Erythroblast (primary cell): Measurements from ENCODE around the gene EXOC6.
A peak's percentile ranks its signal among the peaks of the same experiment; 100 is the strongest.
"Not testable (repeated sequence)": the region's sequence is repeated elsewhere in the genome, so short reads cannot be mapped to it uniquely, and the experiment has no call there.

Experiments used
- DNase-seq, 2 experiments: peaks; one replicate each; lab custom pipeline; 2025; lab: John Stamatoyannopoulos, UW
- GATA1 ChIP-seq: IDR thresholded peaks from 2 replicates; pipeline ENCODE4 v1.6.1; 2011; ENCODE audit warnings: low read depth, mild to moderate bottlenecking, control low read depth, low read length, moderate library complexity
- POLR2A ChIP-seq: IDR thresholded peaks from 2 replicates; pipeline ENCODE4 v1.6.1; 2011; ENCODE audit warnings: mild to moderate bottlenecking, low read length

EXOC6 gene

GRCh38 chr10:92915892-92916291, 67.6 kb downstream of the EXOC6 start:
- no peak for DNase-seq
- no peak for TF ChIP-seq GATA1
- TF ChIP-seq POLR2A: no peak

- DNase-seq: no peak
- TF ChIP-seq GATA1 (no peak), POLR2A (no peak)
Measured at GRCh38 chr10:92916433-92916832, 68.1 kb downstream of the EXOC6 start.

DNA sequence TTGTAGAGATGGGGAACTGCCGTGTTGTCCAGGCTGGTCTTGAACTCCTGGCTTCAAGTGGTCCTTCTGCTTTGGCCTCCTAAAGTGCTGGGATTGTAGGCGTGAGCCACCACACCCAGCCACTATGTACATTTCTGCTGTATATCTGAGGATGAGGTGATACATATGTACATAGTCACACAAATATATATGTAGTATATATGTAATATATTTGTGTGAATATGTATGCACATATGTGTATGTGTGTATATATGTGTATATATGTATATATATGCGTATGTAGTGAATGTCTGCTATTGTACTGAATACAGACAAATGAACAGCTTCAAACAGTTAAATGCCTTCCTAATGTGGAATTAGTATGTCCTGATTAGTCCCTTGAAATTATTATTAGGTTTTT, 70.3 kb downstream of the EXOC6 start:
- no peak for DNase-seq
- TF ChIP-seq POLR2A: no peak

DNA sequence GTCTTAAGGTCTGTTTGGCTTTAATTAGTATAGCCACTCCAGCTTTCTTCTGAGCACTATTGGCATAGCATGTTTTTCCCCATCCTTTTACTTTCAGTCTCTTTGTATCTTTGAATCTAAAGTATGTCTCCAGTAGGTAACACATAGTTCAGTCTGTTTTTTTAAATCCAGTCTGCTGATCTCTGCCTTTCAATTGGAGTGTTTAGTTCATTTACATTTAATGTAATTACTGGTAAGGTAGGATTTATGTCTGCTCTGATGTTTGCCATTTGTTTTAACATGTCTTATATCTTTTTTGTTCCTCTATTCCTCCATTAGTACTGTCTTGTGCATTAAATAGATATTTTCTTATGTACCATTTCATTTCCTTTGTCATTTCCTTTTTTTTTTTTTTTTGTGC, 72.5 kb downstream of the EXOC6 start:
- DNase-seq: no peak
- TF ChIP-seq POLR2A: no peak
- no peak for TF ChIP-seq GATA1

GRCh38 chr10:92923416-92923815, 75.1 kb downstream of the EXOC6 start:
- no peak for DNase-seq
- TF ChIP-seq POLR2A (no peak), GATA1 (no peak)

GRCh38 chr10:92929896-92930295, 81.6 kb downstream of the EXOC6 start:
- no peak for TF ChIP-seq GATA1
- TF ChIP-seq POLR2A: no peak
- no peak for DNase-seq

- TF ChIP-seq POLR2A: no peak
- TF ChIP-seq GATA1: no peak
- no peak for DNase-seq
Measured at GRCh38 chr10:92931597-92931996, 83.3 kb downstream of the EXOC6 start.

GRCh38 chr10:92937876-92938275, 89.6 kb downstream of the EXOC6 start:
- no peak for DNase-seq
- no peak for TF ChIP-seq GATA1
- TF ChIP-seq POLR2A: no peak

DNA sequence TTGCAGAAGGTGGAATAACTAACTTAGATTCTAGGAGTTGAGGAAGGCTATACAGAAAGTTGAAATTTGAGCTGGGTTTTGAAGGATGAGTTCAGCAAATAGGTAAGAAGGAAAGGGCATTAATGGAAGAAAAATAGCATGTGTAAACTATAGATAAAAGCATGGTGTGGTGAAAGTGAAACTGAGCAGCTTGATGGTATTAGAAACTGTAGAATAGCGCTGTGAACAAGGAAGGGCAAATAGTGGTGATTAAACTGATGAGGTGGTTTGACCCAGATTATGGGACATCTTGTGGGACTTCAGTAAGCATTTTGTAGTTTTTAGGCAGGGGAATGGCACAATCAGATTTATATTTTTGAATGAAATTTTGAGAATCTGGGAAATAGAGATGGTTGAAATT, 90.5 kb downstream of the EXOC6 start:
- TF ChIP-seq GATA1: no peak
- no peak for TF ChIP-seq POLR2A
- DNase-seq: peak; percentile 35 to 43

- TF ChIP-seq GATA1 (no peak), POLR2A (no peak)
- DNase-seq: no peak
Measured at GRCh38 chr10:92942226-92942625, 93.9 kb downstream of the EXOC6 start.

DNA sequence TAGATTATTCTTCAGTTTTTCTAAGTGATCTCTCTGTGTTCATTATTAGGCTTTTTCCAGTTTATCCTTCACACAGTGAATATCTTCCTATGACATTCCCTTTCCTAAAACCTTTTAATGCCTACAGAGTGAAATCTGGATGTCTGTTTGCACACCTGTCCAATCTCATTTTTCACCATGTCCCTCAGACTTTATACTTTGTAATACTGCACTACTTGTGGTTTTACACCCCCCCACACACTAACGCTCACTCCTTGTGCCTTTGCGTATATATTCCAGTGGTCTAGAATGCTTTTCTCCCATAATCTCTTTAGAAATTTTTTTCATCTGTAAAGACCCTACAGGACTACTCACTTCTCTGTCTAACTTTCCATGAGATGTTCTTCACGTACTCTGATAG, 98.2 kb downstream of the EXOC6 start:
- DNase-seq: no peak
- TF ChIP-seq POLR2A: no peak
- no peak for TF ChIP-seq GATA1

DNA sequence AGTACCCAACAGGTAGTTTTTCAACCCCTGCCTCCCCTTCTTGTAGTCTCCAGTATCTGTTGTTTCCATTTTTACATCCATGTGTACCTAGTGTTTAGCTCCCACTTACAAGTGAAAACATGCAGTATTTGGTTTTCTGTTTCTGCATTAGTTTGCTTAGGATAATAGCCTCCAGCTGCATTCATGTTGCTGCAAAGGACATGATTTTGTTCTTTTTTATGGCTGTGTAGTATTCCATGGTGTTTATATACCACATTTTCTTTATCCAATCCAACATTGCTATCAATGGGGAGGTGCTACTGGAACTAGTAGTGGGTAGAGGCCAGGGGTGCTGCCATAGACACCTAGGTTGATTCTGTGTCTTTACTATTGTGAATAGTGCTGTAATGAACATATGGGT, 104.3 kb downstream of the EXOC6 start:
- DNase-seq: not testable (repeated sequence)

DNA sequence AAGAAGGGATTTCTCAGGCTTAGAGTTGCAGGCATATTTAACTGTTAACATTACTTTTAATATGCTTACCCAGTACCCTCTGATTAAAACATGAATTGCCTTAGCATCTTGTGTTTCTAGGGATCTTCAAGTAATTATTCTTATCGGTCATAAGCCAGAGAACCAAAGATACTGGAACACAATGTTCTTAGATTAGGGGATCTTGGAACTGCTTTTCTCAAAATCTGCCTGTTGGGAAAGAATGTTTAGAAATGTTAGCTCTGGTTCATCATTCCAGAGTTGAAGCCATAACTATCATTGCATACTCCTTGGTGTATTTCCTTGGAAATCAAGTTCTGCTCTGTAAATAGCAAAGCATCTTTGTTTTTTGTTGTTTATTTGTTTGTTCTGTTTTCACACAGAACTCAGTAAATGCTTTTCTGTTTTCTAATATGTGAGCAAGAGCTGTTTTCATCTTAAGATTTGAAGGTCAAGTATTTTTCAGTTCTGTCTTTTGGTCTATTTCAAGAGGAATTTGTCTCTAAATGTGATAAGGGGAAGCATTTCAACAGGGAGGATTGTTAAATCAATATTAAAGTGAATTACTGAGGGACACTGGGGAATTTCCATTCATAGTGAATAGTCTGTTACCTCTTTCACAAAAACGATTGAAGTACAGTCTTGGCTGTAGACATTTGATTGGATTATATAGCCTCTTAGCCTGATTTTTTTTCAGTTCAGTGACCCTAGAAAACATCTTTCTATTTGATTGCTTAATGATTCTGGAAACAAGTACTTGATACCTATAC, 109.1 kb downstream of the EXOC6 start:
- TF ChIP-seq GATA1: no peak
- no peak for TF ChIP-seq POLR2A

DNA sequence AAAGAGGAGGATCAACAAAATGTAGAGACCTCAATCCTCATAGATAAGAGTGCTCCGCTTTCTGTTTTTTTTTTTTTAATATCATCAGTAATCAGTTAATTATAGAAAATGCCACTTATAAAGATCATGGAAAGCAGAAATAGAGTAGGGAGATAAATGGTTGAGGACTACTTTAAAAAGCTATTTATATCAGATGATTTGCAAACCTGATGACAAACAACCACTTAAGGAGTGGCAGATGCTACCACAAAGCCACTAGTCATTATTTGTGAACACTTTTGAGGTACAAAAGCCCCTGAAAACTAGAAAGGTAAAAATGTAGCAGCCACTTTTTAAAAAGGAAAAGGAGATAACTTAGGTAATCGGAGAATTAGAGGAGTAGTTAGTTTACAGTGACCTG, 113.3 kb downstream of the EXOC6 start:
- DNase-seq: no peak
- TF ChIP-seq GATA1 (no peak), POLR2A (no peak)

More for the DNA sequence above, 109.1 kb downstream of the EXOC6 start:
- DNase-seq: no peak

GRCh38 chr10:92965314-92965713, 117.0 kb downstream of the EXOC6 start:
- peak; percentile 72 to 86 for DNase-seq
- TF ChIP-seq GATA1 (no peak), POLR2A (no peak)
